Endothelial cell of hepatic sinusoid (primary cell): ENCODE results near the gene PXYLP1.

Experiments used
- in situ Hi-C: cut with HindIII; loops from 2 replicates; pipeline ENCODE4 v1.10.0; 2017; ENCODE audit warnings: low sequenced_read_pairs

The PXYLP1 gene

DNA sequence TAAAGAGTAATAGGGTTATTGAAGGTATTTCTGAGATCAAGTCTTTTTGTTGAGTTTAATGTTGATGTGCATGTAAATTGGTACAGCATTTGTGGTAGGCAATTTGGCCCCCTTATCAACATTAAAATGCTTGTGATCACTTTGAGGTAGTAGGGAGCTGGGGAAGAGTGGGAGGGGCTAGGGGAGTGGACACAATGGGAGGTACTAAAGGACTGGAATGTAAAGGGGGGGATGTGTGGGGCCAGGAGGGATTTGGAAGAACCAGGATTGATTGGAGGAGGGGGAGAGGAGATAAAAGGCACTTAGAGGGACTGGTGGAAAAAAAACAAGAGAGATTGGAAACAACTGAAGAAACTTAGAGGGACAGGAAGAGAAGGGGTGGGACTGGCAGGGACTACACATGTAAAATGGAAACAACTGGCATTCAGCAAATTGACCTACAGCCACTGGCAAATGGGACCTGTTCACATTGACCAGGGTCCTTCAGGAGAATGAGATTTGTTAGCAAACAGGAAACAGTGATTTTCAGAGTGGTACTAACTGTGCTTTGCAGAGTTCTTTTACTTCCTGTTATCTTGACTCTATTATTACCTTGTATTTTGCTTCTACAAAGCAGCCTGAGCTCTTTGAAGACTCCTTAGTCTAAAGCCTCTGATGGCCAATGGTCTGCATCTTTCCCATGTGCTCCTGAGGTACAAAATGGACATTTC lies 88.9 kb downstream of the PXYLP1 start:
- in situ Hi-C loops, result loop anchor here (5.0 kb wide), 1 partner anchor 92 kb away; no protein-coding TSS in a partner anchor

DNA sequence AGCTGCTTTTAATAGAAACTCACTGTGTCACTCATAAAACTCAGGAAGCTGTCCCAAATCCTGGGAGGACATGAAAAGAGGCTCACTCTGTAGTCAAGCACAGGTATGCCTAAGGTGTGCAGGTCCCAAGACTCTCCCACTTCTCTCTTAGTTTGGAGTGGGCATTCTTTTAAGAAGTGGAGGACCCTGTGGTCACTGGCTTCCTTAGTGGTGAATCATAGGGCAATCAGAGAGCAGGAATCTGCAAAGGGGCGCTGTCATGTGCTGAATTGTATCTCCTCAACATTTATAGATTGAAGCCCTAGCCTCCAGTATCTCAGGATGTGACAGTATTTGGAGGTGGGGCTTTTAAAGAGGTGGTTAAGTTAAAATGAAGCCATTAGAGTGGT lies 89.5 kb downstream of the PXYLP1 start:
- in situ Hi-C loops, result loop anchor here (5.0 kb wide), 1 partner anchor 91 kb away; no protein-coding TSS in a partner anchor

DNA sequence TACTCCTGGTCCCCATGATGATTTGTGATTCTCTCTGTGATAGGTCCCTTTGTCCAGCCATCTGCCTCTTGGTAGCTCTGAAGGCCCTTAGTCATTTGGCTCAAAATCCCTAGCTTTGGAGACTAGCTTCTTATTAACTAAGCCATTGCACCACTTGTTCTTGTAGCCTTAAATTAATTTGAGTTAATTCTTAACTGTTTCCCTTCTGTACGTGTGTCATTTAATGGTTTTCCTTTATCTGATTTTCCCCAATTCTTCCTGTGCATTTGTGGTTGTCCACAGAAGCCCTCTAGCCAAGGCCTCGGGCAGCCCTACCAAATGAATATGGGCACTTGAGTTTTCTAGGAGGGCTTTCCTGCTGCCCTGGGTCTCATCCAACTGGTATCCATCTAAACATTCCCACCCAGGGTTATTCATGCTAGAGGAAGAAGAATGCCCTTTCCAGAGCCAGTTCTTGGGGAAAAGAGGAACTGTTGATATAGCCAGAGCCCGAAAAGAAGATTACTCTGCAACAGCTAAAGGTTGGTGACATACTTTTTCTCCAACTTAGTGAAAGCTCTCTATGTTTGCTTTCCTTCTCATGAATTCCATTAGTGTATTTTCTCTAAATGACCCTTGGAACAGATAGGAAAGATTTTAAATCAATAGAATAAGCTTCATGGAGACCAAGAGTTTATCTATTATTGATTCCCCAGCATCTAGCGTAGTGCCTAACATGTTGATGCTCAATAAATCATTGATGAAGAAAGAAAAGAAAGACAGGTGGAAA lies 92.5 kb downstream of the PXYLP1 start:
- in situ Hi-C loops, result loop anchor here (5.0 kb wide), 1 partner anchor 88 kb away; no protein-coding TSS in a partner anchor

DNA sequence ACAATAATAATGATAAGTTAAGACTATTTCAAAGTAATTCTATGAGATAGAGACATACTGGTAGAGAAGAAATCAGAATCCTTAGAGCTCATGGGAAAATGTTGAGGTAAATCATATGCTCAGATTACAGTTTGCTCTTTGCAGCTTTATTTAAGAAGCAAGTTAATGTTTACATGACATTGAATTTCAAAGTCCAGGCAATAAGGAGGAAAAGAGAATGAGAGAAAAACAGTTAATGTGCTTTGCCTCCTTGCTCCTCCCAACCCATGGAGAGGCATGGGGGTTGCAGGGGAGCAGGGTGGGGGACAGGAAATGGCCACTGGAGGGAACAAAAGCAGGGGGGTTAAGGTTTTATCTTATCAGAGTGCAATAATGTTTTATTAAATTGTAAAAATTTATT lies 94.5 kb downstream of the PXYLP1 start:
- in situ Hi-C loops, result no loop called here

DNA sequence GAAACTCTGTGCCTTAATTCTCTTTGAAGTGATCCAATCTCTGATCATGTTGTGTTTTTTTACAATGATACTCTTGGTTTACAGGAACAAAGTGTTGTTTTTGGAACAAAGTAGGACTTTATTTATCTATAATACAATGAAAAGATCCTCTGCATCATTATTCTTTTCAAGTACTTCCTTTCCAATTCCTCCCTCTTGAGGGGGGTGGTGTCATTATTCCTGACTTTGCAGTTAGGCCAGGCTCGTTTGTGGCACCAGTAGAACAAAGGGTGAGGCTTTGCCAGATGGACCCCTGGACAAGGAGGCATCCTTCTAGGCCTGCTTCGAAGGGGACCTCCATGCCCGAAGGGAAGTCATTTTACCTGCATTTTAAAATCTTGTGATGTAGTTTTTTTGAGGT lies 95.0 kb downstream of the PXYLP1 start:
- in situ Hi-C loops, result no loop called here

DNA sequence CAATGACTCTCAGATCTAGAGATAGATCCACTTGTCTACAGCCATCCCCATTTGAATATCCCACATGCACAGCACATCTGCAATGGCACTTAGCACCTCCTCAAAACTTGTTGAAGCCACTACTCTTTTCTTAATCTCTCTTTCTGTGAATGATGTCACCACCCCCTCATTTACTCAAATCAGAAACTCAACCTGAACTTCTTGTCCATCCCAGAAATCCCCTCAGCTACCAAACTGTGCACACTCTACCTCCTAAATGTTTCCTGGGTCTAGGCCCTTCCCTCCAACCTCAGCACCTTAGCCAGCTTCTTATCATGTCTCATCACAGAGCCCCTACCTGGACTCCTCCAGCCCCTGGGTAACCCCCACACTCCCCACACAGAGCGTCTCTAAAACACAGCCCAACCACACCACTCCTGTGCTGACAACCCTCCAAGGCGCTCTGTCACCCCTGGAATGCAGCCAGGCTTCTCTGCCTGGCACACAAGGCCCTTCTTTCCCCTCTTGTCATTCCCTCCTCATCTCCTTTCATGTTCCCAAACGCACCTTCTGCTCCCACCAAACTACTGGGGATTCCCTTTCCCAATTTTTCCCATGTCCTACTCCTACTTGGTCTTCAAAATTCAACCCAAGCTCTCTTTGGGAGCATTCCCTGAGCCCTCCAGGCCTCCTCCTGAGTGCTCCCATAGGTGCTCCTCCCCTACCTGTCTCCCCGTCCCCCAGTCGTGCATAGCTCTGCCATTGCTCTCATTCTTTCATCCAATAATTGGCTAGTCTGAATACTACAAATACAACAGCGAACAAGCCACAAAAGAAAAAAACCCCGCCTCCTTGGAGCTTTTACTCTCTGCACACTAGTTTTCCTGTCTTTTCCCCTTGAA lies 96.9 kb downstream of the PXYLP1 start:
- in situ Hi-C loops, result no loop called here

DNA sequence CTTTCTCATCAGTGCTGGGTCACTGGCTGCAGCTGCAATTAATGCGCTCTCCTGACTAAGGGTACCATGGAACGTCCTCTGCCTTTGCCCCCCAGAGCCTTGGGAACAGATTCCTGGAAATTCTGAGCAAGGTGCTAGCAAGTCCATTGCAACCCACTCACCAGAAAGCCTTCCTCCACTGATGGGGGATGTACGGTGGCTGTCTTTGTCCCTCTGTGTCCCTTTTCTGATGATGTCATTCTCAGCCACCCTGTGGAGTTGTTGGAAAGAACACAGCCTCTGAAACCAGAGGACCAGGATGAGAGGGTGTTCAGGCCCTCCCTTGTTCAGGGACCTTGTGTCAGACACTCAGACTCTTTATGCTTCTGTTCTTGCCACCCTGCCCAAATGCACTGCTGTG lies 98.6 kb downstream of the PXYLP1 start:
- in situ Hi-C loops, result no loop called here

DNA sequence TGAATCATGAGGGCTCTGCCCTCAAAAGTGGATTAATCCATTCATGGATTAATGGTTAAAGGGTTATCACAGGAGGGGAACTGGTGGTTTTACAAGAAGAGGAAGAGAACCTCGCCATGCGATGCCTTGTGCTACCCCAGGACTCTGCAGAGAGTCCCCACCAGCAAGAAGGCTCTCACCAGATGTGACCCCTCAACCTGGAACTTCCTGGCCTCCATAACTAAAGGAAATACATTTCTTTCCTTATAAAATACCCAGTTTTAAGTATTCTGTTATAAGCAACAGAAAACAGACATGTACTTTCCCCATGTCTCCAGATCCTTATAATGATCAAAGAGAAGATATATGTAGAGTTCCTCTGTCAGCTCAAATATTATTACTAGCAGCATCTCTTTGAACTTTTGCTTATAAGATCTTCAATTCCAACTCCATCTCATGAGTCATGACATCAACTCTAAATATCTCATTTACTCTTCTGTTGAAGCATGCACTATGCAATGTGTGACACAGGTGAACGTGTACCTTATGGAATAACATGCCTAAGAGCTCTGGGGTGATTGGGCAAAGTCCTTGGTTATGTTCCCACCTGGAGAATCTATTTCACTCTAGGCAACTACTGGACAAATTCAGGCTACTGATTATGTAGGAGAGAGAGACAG lies 99.2 kb downstream of the PXYLP1 start:
- in situ Hi-C loops, result no loop called here

DNA sequence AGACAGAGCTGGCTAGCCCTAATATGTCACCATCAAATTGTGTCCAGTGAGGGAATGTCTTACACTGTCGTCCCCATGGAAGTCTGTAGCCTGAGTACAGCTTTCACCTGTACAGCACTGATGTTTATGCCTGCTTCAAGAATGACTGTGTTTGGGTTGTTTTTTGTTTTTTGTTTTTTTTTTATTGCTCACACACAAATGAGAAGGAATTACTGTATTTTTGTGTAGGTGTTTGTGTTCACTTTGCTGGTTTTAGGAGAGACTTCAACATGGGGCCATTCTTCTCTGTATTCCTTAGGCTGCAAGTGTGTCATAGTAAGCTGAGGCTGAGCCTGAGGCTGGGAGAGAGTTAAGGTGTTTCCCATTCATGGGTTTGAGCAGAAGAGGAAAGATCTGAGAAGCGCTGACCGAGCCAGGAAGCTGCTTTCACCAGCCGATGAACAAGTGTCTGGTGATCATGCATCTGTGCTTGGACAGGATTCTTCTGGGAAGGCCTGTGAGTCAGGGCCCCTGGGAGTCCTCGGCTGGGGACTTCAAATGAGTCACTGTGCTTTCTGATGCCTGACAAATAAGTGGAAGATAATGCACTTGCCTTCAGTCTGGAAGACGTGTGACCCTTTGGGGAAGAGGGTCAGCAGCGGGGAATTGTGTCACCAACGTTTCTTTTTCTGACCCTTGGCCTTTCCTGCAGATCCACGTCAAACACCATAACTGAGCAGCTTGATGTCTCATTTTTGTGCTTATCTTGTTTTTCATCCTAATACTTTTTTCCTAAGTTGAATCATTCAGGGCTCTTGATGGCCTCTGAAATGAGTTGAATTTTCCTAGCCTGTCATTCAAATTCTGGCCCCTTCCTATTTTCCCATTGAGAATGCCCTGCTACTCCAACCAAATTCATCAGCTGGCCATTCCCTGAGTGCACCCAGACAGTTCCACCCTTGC lies 100.0 kb downstream of the PXYLP1 start:
- in situ Hi-C loops, result no loop called here

DNA sequence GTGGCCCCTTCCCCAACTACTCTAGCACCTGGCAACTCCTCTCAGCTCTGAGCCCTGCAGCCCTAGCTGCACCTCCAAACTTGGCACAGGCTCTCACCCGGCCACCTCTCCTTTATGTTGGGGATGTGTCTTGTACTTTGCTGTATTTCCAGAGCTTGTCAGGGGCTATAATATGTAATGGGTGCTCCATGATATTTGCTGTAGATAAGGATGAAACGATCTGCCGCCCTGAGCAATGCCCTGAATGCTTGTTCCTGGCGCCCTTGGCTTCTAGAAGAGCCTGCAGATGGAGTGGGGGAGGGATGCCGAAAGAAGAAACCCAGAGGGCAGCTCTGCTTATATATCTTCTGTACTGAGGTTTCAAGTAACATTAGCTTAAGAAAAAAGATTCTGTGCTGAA lies 100.8 kb downstream of the PXYLP1 start:
- in situ Hi-C loops, result no loop called here

DNA sequence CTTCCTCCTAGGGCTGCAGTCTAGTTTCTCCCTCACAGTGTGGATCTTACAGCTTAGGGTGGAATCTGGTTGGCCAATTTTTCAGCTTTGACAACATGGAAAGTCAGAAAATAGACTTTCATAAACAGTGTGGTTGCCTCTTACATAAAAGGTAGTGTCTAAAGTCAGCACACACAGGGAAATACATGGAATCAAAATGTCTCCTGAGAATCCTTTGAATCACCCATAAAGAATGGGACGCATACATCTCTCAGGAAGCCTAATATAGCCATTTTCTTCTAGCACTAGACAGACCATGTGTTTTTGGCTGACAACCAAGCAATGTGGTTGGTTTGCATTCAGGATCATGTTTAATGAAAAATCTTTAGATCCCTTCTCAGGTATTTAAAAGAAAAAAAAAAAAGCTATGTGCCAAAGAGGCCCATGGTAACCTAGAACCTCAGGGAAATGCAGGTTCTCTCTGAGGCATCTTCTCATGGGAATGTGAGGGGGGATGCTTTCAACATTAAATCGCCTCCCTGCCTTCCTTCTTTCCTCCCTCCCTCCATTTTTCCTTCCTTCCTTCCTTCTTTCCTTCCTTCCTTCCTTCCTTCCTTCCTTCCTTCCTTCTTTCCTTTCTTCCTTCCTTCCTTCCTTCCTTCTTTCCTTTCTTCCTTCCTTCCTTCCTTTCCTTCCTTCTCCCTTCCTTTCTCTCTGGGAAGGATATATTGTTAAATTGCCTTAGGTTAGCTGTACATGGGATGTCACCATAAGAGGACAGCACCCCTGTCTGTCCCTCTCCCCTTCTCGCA lies 102.4 kb downstream of the PXYLP1 start:
- in situ Hi-C loops, result no loop called here

DNA sequence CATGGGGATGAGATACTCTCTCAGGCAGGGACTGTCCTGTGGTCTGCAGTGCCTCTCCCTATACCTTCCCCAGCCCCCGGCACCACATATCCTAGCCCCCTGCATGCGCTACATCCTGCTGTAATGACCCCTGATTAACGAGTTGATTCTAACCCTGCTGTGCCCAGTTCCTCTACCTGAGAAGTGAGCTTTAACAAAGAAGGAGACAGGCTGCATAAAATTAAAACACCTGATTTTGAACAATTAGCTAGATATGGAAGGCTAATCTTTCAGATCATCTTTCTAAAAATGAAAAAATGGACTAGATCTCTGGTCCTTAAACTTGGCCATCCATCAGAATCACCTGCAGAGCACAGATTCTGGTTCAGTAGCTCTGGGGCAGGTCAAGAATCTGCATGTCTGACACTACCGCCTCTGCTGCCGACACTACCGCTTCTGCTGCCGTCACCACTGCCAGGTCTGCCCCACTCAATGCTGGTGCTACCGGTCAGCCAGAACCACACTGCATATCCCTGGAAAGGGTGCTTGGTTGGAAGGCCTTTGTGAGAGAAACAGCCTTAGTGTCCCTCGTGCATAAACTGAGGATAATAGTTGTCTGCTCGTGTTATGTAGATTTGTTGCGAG lies 103.1 kb downstream of the PXYLP1 start:
- in situ Hi-C loops, result no loop called here

DNA sequence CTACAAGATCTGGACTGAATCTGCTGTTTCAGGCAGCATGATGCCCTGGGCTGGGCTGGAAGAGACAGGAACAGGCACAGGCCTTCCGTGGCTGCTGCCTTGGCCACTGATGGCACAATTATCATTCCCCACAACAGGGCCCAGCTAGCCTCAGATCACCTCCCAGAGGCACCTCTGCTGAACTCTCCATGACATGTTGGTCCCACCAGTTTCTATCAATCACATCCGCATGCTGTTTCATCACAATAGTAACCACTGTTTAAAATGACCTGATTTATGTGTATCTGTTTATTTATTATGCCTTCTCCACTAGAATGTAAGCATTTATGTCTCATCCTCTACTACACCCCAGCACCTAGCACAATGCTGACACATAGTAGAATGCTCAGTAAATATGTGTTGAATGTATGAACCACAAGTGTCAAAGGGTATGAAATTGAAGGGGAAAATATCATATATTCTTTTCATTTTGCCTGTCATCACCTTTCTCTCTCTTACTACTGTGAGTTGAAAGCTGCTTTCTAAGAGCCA lies 104.0 kb downstream of the PXYLP1 start:
- in situ Hi-C loops, result no loop called here

DNA sequence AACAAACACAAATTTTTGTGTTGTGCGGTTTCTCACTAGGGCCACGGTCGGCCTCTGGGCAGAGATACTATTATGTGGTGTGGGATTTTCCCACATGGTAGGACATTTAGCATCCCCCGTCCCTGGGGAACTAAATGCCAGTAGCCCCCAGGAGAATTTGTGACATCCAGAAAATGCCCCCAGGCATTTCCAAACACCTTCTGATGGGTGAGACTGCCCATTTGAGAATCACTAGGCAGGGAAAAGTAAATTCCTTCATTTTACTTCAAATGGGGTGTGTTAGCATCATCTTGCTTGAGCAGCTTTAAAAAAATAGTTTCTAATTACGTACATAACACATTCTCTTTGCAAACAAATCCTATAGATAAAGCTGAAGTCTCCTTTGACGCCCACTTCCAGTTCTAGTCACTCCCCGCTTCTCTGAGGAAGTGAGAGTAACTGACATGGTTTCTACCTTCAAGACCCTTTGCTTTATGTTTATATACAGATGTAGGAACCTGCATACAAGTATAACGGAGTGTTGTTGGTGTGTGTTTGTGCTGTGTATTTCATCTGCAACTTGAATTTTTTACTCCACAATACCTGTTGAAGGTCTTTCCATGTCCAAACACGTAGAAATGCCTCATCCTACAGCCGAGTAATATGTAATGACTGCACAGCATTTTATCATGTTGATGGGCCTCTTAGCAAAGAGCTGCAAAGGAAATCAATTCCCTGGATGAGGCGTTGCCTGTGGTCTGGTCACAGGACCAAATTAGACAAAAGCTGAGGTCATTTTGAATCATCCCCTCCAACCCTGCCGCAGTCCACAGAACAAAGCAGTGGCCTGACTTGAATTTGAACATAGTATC lies 105.3 kb downstream of the PXYLP1 start:
- in situ Hi-C loops, result no loop called here

DNA sequence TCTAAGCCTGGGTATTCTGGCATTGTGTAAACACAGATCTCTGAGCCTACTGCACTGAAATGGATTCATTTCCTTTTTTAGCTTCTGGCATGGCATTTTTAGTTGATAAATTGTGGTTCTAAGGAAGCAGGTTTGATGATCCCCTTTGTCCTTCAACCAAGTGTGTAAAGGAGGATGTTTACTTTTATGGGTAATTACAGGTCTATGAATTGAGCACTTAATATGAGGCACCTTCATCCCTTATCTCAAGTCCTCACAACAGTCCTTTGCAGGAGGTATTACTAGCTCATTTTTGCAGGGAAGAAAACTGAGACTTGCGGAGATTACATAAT lies 105.9 kb downstream of the PXYLP1 start:
- in situ Hi-C loops, result no loop called here

DNA sequence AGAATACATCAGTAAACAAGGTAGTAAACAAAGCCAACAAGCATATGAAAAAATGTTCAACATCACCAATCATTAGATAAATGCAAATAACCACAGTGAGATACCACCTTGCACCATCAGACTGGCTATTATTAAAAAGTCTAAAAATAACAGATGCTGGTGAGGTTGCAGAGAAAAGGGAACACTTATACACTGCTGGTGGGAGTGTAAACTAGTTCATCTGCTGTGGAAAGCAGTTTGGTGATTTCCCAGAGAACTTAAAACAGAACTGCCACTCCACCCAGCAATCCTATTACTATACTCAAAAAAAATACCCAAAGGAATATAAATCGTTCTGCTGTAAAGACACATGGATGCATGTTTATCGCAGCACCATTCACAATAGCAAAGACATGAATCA lies 106.4 kb downstream of the PXYLP1 start:
- in situ Hi-C loops, result no loop called here

DNA sequence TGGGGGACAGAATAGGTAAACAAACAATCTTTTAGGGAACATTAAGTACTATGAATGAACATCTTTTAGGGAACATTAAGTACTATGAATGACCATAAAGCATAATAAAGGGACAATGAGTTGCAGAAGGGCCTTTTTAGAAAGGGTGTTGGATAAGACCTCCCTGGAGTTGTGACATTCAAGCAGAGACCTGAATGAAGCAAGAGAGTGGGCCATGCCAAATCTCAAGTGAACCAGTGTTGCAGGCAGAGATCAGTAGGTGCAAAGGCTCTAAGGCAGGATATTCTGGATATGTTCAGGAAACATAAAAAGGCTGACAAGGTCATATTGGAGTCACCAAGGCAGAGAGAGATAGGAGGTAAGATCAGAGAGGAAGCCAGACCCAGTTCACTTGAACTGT lies 107.3 kb downstream of the PXYLP1 start:
- in situ Hi-C loops, result no loop called here

DNA sequence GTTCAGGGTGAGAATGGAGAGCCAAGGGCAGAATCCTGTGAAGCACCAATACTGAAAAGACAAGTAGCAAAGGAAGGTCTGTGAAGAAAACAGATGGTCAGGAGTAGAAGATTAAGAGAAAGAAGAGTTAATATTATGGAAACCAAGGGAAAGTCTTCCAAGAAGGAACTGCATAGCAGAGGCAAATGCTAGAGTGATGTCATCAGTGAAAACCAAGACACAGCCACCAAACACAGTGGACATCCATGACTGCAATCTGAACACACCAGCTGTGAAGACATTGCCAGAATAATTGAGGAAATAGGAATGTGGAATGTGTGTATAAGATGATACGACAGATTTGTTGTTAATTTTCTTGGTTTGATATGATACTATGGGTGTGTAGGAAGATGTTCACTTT lies 109.9 kb downstream of the PXYLP1 start:
- in situ Hi-C loops, result no loop called here
